Upper lobe of left lung (tissue), 6 donors: ENCODE results near the gene NLRP9. TPM values are rescaled to one million over a fixed set of nuclear protein-coding genes. Genes with fewer than 3 reads are reported as not detected.

Experiments
- ATAC-seq, 2 donors: fragments of 200-7000 bp; cut with Tn5 transposase; one replicate each; pipeline ENCODE4 v1.9.1; 2022; ENCODE audit warnings: mild to moderate bottlenecking in 2 of 2, moderate library complexity in 2 of 2; ENCODE audit not compliant: low FRiP score in 2 of 2
- DNase-seq, 2 donors: peaks; one replicate each; pipeline ENCODE4 v3.0.0-alpha.2; 2019 to 2020
- H3K27ac ChIP-seq, 4 donors: fragments of 200-600 bp; sonication (generic); one replicate each; pipeline ENCODE4 v1.5.1; 2016 to 2019
- H3K27me3 ChIP-seq, 4 donors: fragments of 200-600 bp; sonication (generic); one replicate each; pipeline ENCODE4 v1.5.1; 2017 to 2019
- H3K36me3 ChIP-seq, 4 donors: fragments of 200-600 bp; sonication (generic); one replicate each; pipeline ENCODE4 v1.5.1; 2016 to 2019
- H3K4me1 ChIP-seq, 4 donors: fragments of 200-600 bp; sonication (generic); one replicate each; pipeline ENCODE4 v1.5.1; 2018 to 2019
- H3K4me3 ChIP-seq, 4 donors: fragments of 200-600 bp; sonication (generic); one replicate each; pipeline ENCODE4 v1.5.1; 2017 to 2019; ENCODE audit warnings: mild to moderate bottlenecking in 2 of 4, moderate library complexity in 1 of 4
- H3K9me3 ChIP-seq, 4 donors: fragments of 200-600 bp; sonication (generic); one replicate each; pipeline ENCODE4 v1.5.1; 2018 to 2019
- EP300 ChIP-seq, 4 donors: sonication (generic); formaldehyde crosslinking; IDR thresholded peaks; one replicate each; pipeline ENCODE4 v1.5.1; 2017; ENCODE audit warnings: antibody characterized with exemption in 4 of 4, control low read depth in 2 of 4
- POLR2A ChIP-seq, 4 donors: fragments of 450-650 bp; IDR thresholded peaks; one replicate each; pipeline ENCODE4 v1.5.1; 2016 to 2017; ENCODE audit warnings: antibody characterized with exemption in 4 of 4, mild to moderate bottlenecking in 2 of 4
- POLR2AphosphoS5 ChIP-seq, 2 donors: sonication (generic); formaldehyde crosslinking; IDR thresholded peaks; one replicate each; pipeline ENCODE4 v1.5.1; 2017; ENCODE audit warnings: antibody characterized with exemption in 2 of 2
- WGBS, 2 donors: methylation state at CpG; one replicate each; pipeline ENCODE4 v1.1.5; 2017 to 2018; 5-methylcytosine and 5-hydroxymethylcytosine counted together
- total RNA-seq, 6 donors: library from RNA; depleted of rRNA in 4 of 6; stranded (reverse); fragments of >200 nt in 4 of 6; gene quantifications; one replicate each; pipeline versions ENCODE4 v1.1.0 to v1.2.1, GENCODE V29; 2016 to 2021
- TF ChIP-seq, protein P1 (sequence below), 6 experiments: fragments of 450-650 bp in 4 of 6; fragments of 200-600 bp in 2 of 6; sonication (generic) in 2 of 6; IDR thresholded peaks; one replicate each; pipeline ENCODE4 v1.5.1; 2016 to 2019; ENCODE audit warnings: antibody characterized with exemption in 6 of 6
- donor health status: DM: no; HTN: no; CAD: no; lungs with moderate emphysema.
- donor health status: DM: no; HTN: yes; CAD: no; lungs with severe emphysema.

Gene NLRP9
- total RNA-seq, 6 donors from 2014 or later = not detected

DNA sequence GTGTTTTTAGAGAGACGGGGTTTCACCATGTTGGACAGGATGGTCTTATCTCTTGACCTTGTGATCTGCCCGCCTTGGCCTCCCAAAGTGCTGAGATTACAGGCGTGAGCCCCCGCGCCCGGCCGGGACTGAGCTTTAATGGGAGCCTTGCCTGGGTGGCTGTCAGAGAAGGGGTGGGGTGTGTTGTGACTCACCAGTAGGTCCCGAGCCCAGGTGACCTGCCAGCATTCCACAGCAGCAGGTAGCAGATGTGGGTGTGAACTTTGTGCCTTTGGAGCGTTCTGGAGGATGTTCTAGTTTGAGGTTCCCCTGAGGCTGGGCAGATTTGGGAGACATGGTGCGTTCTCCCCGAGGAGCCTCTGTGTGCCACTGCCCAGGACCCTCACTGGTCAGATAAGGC is 70.2 kb downstream of the NLRP9 start:
- Histone ChIP-seq H3K9me3 (no peaks in the 10 kb centered on the region), H3K27me3 (no peaks in the 10 kb centered on the region), H3K4me1 (peaks cover 0 to 18% (median 0%) of the 10 kb centered on the region in 4 donors), H3K4me3 (no peak overlapping the region), H3K27ac (no peak overlapping the region), H3K36me3 (peaks cover 50 to 89% (median 80%) of the 10 kb centered on the region in 4 donors)
- ATAC-seq = no peak
- TF ChIP-seq POLR2A (IDR thresholded peaks at IDR 0.05) = no peak
- no peak for TF ChIP-seq EP300 (IDR thresholded peaks at IDR 0.05)
- TF ChIP-seq, protein P1, sequence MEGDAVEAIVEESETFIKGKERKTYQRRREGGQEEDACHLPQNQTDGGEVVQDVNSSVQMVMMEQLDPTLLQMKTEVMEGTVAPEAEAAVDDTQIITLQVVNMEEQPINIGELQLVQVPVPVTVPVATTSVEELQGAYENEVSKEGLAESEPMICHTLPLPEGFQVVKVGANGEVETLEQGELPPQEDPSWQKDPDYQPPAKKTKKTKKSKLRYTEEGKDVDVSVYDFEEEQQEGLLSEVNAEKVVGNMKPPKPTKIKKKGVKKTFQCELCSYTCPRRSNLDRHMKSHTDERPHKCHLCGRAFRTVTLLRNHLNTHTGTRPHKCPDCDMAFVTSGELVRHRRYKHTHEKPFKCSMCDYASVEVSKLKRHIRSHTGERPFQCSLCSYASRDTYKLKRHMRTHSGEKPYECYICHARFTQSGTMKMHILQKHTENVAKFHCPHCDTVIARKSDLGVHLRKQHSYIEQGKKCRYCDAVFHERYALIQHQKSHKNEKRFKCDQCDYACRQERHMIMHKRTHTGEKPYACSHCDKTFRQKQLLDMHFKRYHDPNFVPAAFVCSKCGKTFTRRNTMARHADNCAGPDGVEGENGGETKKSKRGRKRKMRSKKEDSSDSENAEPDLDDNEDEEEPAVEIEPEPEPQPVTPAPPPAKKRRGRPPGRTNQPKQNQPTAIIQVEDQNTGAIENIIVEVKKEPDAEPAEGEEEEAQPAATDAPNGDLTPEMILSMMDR (IDR thresholded peaks at IDR 0.05) = no peak
- no peak for TF ChIP-seq POLR2AphosphoS5 (IDR thresholded peaks at IDR 0.05)
- DNase-seq = no peak
- WGBS, 2 donors = 81 to 91% methylated on average over 7 to 11 of the region's 11 CpGs

DNA sequence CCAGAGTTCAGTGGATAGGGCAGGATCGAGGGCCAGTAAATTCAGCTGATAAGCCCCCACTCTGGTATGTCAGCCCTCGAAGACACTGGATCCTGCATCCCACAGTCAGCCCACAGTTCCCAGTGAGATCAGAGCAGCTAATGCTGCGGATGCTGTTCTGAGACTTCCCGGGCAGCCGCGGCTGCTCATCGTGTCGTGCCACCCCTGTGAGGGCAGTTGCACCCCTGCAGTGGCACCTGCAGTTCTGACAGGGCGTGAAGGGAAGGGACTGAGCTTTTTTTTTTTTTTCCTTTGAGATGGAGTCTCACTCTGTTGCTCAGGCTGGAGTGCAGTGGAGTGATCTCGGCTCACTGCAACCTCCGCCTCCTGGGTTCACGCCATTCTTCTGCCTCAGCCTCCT is 70.7 kb downstream of the NLRP9 start:
- ATAC-seq = no peak
- no peak overlapping the region for H3K4me3 ChIP-seq
- H3K4me1 ChIP-seq = peaks cover 0 to 18% (median 0%) of the 10 kb centered on the region in 4 donors
- H3K27ac ChIP-seq = no peak overlapping the region
- DNase-seq = no peak
- no peaks in the 10 kb centered on the region for H3K27me3 ChIP-seq
- H3K36me3 ChIP-seq = peaks cover 55 to 90% (median 84%) of the 10 kb centered on the region in 4 donors
- WGBS, 2 donors = 89 to 93% methylated on average over 12 of the region's 12 CpGs
- TF ChIP-seq POLR2AphosphoS5 (IDR thresholded peaks at IDR 0.05) (no peak), EP300 (IDR thresholded peaks at IDR 0.05) (no peak)
- TF ChIP-seq, protein P1 (IDR thresholded peaks at IDR 0.05) = no peak
- no peaks in the 10 kb centered on the region for H3K9me3 ChIP-seq

DNA sequence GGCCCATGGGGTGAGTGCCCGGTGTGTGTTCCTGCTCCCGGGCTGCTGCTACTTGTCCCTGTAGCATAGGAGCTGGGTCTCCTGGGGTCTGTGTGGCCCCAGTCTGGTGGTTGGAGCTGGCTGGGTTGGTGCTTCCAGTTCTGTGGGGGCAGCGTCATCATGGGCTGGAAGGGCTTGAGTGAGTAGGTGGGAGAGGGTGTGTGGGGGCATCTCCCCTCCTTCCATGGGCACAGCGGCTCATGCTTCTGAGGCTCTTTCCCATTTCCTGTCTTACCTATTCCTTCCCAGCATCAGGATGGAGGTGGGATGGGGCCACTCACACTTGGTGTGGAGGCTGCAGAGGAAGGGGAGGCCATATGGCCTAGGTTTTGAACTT is 71.2 kb downstream of the NLRP9 start:
- WGBS, 2 donors = 92 to 100% methylated on average over 2 to 4 of the region's 4 CpGs
- no peak for DNase-seq
- Histone ChIP-seq H3K27ac (no peak overlapping the region), H3K36me3 (peaks cover 58 to 95% (median 87%) of the 10 kb centered on the region in 4 donors), H3K9me3 (no peaks in the 10 kb centered on the region), H3K4me1 (peaks cover 0 to 18% (median 0%) of the 10 kb centered on the region in 4 donors), H3K27me3 (no peaks in the 10 kb centered on the region), H3K4me3 (no peak overlapping the region)
- TF ChIP-seq, protein P1 (IDR thresholded peaks at IDR 0.05) = no peak
- TF ChIP-seq POLR2AphosphoS5 (IDR thresholded peaks at IDR 0.05) = no peak
- no peak for TF ChIP-seq EP300 (IDR thresholded peaks at IDR 0.05)
- TF ChIP-seq POLR2A (IDR thresholded peaks at IDR 0.05) = no peak
- no peak for ATAC-seq

DNA sequence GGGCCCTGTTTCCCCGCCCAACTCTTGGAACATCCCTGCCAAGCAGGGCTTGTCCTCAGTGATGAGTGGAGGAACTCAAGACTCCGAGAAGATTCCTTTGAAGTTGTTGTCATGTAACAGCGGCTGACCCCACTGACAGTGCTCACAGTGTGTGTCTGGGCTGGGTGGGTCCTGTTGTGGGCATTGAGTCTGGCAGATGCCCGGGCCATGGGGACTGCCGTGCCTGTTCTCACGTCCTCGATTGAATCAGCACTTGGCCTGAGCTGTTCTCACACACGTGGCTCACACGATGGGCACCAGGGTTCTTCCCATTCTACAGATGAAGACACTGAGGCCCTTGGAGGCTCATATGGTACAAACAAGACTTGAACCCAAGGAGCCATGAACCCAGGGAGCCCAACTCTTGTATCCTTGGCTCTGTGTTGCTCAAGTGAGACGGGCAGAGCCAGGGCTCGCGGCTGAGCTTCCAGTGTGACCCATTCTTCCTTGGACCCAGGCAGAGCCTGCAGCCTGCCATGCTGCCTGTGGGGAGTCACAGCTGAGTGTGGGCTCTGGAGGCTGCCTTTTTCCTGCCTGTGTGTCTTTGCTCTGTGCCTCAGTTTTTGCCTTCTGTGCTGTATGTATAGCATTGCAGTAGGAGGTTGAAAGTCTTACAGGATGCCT is 71.7 kb downstream of the NLRP9 start:
- Histone ChIP-seq H3K36me3 (peaks cover 61 to 100% (median 92%) of the 10 kb centered on the region in 4 donors), H3K27ac (no peak overlapping the region), H3K9me3 (no peaks in the 10 kb centered on the region), H3K27me3 (no peaks in the 10 kb centered on the region), H3K4me1 (peaks cover 0 to 14% (median 0%) of the 10 kb centered on the region in 4 donors), H3K4me3 (no peak overlapping the region)
- WGBS, 2 donors = 86 to 87% methylated on average over 9 to 12 of the region's 12 CpGs
- TF ChIP-seq POLR2A (IDR thresholded peaks at IDR 0.05) = no peak
- TF ChIP-seq, protein P1 (IDR thresholded peaks at IDR 0.05) = no peak
- no peak for TF ChIP-seq POLR2AphosphoS5 (IDR thresholded peaks at IDR 0.05)
- TF ChIP-seq EP300 (IDR thresholded peaks at IDR 0.05) = no peak
- no peak for ATAC-seq
- no peak for DNase-seq
